Eye (tissue), 1 donor: ENCODE measurements around the gene ROR2.

Experiments
- DNase-seq: peaks from one replicate; pipeline ENCODE4 v3.0.0-alpha.2; 2015

Gene ROR2

DNA sequence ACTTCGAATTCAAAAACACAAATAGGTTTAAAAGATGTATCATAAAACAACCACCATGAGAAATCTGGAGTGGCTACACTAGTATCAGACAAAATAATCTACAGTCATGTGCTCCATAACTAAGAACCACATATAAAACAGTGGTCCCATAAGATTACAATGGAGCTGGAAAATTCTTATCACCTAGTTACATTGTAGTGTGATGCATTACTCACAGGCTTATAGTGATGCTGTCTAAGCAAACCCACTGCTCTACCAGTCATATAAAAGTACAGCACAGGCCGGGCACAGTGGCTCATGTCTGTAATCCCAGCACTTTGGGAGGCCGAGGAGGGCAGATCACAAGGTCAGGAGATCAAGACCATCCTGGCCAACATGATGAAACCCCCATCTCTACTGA lies 160.1 kb downstream of the ROR2 start:
- DNase-seq: no peak

DNA sequence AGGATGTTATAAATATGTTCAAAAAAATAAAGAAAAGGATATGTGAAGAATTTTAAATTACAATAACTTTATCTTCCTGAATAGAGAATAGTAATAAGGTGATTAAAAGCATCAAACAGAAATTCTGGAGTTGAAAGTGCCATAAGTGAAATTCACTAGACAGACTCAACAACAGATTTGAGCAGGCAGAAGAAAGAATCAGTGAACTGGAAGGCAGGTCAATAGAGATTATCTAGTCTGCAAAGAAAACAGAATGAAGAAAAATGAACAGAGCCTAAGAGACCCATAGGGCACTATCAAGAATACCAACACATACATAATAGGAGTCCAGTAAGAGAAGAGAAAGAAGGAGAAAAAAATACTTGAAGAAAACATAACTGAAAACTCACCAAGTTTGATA lies 162.1 kb downstream of the ROR2 start:
- no peak for DNase-seq

DNA sequence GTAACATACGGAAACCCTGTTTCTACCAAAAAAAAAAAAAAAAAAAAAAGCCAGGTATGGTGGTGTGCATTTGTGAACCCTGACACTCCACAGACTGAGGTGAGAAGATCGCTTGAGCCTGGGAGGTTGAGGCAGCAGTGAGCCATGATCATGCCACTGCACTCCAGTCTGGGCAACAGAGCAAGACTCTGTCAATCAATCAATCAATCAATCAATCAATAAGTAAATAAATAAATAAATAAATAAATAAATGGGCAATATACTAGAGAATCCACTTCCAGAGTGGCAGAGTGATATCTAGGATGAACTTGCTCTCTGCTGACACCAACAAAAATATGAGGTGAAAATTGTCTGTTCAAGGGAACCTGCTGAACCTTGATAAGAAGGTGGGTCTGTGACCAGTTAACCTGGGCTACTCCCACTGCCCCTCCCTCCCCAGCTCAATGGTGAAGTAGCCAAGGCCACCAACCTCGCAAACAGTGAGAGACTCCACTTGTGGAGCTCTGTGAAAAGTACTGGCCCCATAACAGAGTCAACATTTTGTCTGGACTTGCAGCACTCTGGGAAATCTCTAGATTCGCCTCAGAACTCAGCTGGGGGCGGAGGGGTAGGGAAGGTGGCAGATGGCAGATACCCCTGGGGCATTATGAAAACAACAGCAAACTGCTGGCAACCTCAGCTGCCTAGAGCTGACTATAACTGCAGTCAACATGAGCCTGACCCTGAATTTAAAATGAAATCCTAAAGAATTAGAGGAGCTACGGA lies 163.7 kb downstream of the ROR2 start:
- DNase-seq: no peak

DNA sequence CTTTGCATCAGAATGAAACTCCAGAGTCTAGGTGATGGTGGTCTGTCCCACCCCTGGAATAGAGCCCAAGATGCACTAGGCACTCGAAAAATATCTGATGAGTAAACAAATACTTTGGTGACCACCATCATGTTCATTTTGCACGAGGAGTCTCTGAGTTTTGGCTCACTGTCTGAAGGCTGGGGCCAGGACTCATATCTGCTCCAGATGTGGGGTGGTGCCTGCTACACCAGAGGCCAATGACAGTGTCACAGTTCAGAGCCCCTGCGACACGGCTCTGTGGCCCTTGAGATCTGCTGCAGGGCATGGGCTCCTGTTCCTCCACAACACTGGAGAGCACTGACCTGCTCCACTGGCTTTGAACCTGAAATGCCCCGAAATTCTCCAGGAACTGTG lies 164.6 kb downstream of the ROR2 start:
- DNase-seq: no peak

DNA sequence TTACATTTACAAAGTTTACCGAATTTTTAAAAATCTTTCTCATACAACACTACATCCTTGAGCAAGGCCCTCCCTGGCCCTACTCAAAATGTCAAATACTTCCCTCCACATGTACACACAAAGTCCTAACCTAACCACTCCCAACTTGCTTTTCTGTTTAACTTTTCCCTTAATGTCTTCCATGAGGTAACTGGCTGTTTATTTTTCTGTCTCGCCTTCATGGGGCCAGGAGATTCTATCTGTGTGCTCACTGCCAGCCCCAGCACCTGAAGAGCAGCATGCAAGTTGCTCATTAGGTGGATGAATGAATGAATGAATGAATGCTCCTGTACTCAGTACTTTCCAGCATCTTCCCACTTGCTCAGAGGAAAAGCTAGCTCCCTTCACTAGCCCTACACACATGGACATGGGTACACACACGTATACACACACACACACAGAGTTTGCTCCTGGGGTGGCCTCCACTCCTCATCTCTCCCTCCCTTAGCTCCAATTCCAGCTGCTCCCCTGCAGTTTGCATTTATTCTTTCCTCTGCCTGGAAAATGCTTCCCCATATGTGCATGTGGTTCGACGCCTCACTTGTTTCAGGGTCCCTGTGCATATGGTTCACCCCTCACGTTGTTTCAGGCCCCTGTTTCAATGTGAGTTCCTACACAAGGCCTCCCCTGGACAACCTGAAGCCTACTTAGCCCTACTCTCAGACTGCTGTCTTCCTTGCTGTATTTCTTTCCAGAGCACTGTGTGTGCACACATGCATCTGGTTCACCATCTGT lies 165.2 kb downstream of the ROR2 start:
- DNase-seq: no peak

DNA sequence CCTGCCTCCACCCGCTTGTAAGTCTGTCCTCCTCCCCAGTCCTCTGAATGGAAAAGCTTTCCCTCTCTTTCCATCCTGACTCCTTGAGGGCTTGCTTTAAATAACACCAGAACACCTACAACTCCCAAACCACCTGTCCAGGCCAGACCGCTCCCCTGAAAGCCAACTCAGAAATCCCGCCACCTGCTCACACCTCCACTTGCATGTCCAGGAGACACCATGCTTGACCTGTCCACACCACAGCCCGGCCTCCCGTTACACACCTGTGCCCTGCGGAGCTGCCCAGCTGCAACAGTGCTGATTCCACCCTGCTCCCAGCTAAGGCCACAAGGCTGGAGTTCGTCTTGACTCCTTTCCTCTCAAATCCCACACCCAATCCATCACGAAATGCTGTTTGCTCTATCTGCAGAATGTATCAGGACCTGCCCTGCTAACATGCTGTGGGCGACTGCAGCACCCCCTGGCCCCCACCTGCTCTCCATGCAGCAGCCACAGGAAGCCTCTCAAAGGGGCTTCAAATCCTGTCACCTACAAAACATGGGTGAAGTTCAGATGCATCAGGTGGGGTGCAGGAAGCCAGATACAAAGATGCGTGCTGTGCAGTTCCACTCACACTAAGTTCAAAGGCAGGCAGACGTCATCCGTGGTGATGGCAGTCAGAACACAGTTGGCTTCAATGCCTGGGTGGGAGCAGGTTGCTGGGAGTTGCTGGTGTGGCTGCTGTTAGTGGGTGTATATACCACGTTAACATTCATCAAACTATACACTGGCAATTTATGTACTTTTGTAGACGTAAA lies 166.0 kb downstream of the ROR2 start:
- no peak for DNase-seq

DNA sequence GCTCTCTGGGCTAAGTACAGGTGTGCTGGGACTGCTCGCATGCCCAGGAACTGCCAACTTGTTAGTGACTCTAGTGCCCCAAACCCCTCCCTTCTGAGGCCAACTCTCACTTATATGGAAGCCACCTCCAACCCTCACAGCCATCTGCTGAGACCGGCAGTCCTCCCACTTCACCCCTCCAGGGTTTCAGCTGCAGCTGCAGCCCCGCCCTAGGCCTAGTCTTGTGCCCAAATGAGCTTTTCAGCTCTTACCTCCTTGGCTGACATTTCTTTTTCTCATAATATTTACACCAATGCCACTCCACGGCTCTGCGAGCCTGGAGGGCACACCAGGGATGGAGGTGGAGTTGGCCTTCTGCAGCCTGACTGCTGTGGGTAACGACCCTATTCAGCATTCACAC lies 166.6 kb downstream of the ROR2 start:
- DNase-seq: no peak

DNA sequence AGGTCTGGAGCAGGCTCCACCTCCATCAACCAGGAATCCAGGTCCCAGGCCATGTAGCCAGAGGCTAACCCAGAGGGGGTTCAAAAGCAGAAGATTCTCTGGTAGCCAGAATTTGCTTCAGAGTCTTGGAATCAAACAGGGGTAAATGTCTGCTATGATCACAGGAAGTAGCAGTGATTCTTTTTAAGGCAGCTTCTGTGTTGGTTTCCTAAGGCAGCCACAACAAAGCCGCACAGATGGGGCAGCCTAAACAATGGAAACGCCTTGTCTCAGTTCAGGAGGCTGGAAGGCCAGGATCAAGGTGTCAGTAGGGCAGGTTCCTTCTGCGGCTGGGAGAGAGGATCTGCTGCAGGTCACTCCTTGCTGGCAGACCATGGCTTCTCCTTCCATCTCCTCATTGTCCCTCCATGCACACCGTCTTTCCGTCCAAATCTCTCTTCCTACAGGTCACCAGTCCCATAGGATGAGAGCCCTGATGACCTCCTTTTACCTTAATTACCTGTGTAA lies 167.3 kb downstream of the ROR2 start:
- DNase-seq: no peak

DNA sequence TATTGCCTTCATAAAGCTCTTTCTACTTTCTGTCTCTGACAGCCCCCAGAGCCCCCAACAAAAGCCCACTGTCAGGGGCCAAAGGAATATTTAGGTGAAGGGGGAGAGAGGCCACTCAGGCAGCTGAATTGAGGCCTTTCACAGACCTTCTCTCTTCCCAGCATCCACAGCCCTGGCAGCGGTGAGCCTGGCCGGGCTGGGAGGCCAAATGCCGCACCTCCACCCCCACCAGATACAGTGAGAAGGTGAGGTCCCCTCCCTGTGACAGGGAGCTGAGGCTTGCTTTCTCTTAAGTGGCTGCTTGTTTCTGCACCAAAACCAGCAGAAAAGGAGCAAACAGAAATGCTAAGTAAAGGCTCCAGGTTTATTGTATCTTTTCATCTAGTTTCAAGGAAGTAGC lies 168.1 kb downstream of the ROR2 start:
- DNase-seq: no peak

DNA sequence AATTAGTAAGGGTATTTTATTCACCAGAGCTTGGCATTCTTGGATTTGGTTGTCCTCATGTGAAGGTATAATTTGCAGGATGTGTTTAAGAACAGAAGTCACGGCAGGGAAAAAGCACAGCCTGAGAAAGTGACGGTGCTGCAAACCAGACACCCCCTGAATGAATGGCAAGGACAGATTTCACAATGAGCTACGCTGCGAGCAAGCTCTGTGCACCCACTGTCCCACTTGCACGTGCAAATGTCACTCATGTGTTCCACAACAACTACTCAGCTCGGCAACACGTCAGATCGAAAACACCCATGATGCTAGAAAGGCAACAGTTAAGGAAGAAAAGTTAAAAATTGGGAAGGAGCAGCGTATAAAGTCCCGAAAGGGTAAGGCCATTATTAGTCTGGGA lies 168.9 kb downstream of the ROR2 start:
- DNase-seq: no peak

DNA sequence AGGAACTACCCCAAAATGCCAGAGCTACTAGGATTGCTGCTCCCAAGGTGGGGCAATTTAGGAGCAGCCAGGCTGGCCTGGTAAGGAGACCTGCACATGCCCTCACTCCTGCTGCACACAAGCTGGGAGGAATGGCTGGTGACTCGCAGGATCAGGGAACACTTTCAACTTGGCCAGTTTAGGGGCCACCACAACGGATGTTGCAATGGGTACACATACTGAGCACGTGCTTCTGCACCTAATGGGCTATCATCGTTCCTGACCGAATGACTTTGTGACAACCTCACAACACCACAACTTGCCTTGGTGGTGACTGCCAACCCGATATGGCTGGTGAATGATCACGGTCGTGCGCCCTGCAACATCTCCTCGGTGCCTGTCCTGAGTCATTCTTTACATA lies 172.0 kb downstream of the ROR2 start:
- DNase-seq: no peak

DNA sequence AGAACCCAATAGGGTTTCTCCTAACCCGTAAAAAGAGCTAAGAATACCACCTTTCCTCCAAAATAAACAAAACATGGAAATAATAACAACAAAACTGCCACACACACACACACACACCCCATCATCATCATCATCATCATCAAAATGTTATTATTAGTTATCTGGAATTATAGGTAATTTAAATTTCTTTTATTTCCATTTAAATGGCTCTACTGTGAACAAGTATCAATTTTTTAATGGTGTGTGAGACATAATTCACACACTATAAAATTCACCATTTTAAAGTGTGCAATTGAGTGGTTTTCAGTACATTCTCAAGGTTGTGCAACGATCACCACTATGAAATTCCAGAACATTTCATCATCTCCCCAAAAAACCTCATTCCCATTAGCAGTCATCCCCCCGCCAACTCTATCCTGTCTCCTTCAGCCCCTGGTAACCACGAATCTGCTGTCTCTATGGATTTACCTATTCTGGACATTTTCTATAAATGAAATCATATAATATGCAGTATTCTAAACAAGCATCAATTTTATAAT lies 172.7 kb downstream of the ROR2 start:
- DNase-seq: no peak

DNA sequence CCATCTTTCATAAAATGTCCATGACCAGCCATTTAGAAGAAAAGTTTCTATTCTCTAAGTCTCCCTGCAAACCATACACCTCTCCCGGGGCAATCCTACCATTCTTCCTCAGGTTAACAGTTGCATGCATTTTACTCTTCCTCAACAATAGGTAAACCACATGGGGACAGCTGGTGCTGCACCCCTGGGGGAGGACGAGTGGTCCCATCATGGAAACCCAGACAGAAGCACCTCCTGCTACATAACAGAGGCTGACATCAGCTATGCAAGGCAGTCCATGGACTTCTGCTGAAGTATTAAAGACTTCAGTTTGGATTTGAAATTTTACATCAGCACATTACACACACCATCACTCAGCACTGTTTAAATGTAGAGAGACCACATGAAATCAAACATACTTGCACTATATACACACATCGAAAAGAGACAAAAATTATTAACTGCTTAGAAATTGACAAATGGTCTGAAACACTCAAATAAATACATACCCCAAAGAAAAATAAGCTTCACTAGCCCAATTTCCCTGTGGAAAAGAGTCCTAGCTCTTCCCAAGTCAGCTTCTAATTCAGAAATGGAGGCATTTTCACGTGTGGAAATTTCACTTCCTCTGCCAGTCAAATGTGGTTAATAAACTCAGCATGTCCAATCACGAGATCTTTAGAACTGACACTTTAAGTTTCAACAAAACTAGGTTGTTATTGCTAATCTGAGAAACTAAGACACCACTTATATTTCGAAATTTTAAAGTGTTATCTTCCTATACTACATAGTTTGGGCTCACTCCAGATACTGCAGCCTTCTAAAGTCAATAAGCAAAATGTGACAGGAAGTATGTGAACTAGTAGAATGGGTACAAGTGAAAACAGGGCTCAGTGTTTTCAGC lies 173.4 kb downstream of the ROR2 start:
- DNase-seq: no peak

DNA sequence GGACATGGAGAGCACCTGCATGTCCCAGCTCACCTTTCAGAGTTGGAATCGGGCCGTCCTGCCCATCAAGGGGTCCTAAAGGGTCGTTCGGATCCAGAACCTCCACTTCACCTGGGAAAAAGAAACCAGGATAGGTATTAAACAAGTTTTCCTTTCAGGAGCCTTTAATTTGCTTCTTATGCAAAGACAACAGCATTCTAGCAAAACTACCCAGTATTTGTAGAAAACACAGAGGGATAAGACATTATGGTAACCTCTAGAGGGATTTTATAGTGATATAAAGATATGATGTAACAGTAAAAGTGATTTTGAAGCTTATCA lies 174.4 kb downstream of the ROR2 start:
- no peak for DNase-seq

DNA sequence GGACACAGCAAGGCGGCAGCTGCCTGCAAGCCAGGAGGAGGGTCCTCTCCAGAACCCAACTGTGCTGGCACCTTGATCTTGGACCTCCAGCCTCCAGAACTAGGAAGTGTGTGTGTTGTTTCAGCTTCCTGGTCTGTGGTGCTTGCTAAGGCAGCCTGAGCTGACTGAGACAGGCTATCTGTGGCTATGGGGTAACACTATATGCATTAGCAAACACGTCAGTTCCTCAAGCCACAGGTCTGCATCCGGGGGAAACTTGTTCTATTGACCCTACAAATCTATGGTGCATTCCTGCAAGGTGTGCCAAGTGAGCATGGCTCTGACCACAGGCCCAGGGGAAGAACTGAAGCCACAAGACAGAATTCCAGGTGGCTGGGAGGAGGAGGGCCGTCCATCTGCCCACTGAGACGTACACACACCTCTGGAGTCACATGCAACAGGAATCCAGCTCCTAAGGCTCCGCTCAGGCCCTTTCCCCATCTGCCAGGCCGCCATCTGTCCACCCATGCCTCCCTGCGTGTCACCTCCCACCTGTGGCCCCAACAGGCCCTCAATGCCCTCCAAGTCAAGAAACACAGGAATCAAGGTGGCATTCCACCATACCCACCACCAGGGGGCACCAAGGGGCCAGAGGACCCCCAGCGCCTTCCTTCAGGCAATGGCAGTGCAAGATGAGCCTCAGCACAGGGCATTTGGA lies 174.9 kb downstream of the ROR2 start:
- peak; percentile 88 for DNase-seq

DNA sequence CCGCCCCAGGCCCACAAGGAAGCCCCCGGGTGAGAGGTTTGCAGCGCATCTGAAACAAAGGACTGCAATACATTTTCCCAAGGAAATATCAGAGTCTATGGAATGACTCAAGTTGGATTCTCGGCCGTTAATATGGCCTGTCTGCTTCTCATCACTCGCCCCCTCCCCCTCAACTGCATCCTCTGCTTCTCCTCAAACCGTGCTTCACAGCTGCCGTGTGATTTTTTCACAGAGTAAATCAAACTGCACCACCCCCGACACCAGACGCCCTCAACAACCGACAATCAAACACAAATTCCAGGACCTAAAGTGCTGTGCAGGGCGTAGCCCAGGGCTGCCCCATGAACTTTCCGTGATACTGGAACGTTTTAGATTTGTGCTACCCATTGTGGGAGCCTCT lies 176.9 kb downstream of the ROR2 start:
- DNase-seq: no peak

DNA sequence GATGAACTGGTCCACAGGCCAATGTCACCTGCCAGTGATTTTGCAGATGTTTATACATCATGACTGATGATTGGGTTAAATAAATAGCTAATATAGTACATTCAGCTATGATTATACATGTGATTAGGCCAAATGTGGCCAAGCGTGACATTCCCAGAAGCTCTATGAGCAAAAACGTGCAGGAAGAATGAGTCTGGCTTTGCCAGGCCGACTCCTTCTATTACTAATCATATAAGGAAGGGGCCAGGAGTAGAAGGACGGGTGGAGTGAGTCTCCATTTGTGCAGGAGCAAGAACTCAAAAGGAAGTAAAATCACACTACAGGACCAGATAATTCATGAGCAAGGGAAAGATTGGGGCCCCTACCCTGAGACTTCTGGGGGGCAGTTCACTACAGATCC lies 178.2 kb downstream of the ROR2 start:
- no peak for DNase-seq

DNA sequence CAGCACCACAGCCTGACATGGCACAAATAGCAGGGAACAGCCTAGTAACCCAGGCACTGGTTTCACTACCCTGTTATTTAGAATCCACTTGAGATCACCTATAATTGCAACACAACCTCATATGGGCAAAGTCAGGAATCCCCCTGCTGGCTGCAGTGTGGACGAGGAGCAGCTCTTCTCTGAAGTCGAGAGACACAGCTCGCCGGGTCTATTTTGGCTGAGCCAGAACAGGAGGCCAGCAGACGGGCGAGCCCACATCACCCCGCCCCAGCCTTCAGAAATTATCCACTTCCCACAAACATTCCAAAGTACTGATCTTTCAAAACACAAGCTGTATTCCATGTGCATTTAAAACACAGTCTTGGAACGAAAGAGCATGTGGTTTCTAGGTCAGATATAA lies 179.0 kb downstream of the ROR2 start:
- peak; percentile 62 for DNase-seq

DNA sequence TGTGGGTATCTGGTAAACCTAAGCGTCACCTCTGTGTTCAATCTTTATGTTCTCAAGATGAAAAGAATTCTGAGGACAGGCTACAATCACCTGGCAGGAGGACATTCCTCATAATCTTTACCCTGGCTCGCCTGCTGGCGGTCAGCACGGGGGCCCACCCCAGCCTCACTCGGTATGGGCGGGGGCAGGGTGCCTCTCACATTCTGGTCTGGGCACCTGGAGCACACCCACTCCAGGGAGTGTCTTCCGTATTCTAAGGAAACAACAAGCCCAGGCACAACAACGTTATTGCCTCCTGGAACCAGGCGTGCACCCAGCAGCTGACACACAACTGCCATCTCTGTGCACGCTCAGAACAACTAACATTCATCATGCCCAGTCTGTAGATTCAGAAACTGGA lies 179.8 kb downstream of the ROR2 start:
- DNase-seq: no peak

DNA sequence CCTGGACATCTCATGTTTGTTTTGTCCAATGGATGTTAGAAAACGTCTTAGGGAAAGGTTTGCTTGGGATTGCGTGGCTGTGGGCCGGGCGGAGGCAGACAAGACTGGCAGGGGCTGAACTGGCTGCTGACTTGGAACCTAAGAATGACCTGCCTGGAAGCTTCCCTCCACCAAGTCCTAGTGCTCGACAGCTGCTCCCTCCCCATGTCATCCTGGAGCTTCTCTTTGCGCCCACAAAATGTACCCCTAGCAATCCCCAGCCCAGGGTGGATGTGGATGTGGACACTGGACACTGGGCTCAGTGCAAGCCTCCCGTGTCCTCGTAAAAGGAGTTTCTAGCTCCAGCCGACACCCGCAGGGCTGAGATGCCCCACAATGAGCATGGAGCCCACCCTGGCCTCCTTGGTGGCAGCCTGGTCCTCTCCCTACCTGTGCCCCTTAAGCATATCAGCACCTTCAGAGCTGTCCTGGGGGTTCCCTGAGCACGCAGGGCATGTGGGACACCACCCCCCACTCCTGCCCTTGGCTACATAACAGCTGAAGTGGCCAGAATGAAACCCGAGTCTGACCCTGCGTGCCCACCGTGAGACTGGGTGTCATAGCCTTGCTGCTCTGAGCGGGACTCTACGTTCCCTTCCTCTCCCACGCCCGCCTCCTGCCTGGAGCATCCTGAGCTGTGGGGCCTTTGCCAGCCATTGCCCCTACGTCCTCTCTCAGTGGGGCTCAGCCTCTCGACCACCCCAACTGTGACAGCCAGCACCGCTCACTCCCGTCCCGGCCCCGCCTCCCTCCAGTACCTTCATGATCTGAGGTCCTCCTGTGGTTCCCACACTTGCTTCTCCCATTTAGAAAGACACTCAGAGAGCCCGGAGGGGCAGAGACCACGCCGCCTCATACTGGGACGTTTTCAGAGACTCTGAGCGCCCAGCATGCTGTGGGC lies 180.8 kb downstream of the ROR2 start:
- DNase-seq: no peak

DNA sequence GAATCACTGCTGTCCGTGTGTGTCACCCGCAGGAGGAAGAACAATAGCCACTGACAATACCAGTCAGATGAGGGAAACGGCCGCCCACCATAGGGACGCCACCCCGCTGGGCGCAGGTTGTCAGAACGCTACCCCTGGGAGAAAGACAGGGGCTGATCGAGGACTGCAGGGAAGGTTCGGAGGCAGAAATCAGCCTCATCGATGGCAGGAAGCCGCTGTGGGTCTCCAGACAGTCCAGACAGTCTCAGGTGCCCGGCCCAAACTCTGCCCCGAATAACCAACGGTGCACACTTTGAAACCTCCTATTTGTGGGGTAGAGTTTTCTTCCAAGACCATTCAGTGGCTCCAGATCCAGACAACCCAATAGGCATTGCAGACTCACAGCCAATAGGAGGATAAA lies 181.5 kb downstream of the ROR2 start:
- no peak for DNase-seq
